PC-3 (cell line): Measurements from ENCODE around the gene KCNT1.

Experiments used
- CTCF ChIP-seq: fragments of 300-600 bp; sonication (generic); conservative IDR thresholded peaks from 2 replicates; pipeline ENCODE4 v1.5.1; 2017; ENCODE audit warnings: antibody characterized with exemption, low read depth, mild to moderate bottlenecking, low read length
- EZH2 ChIP-seq: fragments of 300-600 bp; sonication (generic); IDR thresholded peaks from one replicate; pipeline ENCODE4 v1.6.1; 2017; ENCODE audit warnings: antibody characterized with exemption, mild to moderate bottlenecking, low read length; ENCODE audit not compliant: unreplicated experiment
- EZH2phosphoT487 ChIP-seq: fragments of 300-600 bp; sonication (generic); IDR thresholded peaks from 2 replicates; pipeline ENCODE4 v1.6.1; 2018; ENCODE audit warnings: mild to moderate bottlenecking, antibody characterized with exemption, low read length, borderline replicate concordance

GRCh38 chr9:135761150-135761844 lies 59.3 kb downstream of the KCNT1 start:
- no peak for TF ChIP-seq CTCF
- TF ChIP-seq EZH2phosphoT487, result no peak
- TF ChIP-seq EZH2, result no peak
